WTC11 (cell line): ENCODE data around the gene ADGRG7.

ENCODE experiments used
- CDX4 ChIP-seq: fragments of 250-450 bp; sonication (Bioruptor Pico); IDR thresholded peaks from 2 replicates; pipeline ENCODE4 v1.9.0; 2021; ENCODE audit warnings: moderate library complexity, mild to moderate bottlenecking, inconsistent platforms, borderline replicate concordance
- CREB1 ChIP-seq: sonication (generic); formaldehyde crosslinking; IDR thresholded peaks from 2 replicates; pipeline ENCODE4 v1.8.0; 2023; ENCODE audit warnings: mild to moderate bottlenecking, missing genetic modification reagents
- ESRRA ChIP-seq: sonication (generic); formaldehyde crosslinking; IDR thresholded peaks from 2 replicates; pipeline ENCODE4 v1.8.1; 2022; ENCODE audit warnings: mild to moderate bottlenecking, missing genetic modification reagents, borderline replicate concordance
- KAT7 ChIP-seq: sonication (generic); formaldehyde crosslinking; IDR thresholded peaks from 2 replicates; pipeline ENCODE4 v1.8.1; 2023; ENCODE audit warnings: missing genetic modification reagents, mild to moderate bottlenecking, borderline replicate concordance
- ZNF121 ChIP-seq: sonication (generic); formaldehyde crosslinking; IDR thresholded peaks from 2 replicates; pipeline ENCODE4 v1.8.0; 2023; ENCODE audit warnings: missing genetic modification reagents
- TF ChIP-seq, protein P1 (sequence below): fragments of 200-600 bp; IDR thresholded peaks from 2 replicates; pipeline ENCODE4 v1.8.0; 2022; ENCODE audit warnings: antibody characterized with exemption
- TF ChIP-seq, protein P2 (sequence below): sonication (generic); formaldehyde crosslinking; IDR thresholded peaks from 2 replicates; pipeline ENCODE4 v1.8.0; 2022; ENCODE audit warnings: mild to moderate bottlenecking, missing genetic modification reagents

DNA sequence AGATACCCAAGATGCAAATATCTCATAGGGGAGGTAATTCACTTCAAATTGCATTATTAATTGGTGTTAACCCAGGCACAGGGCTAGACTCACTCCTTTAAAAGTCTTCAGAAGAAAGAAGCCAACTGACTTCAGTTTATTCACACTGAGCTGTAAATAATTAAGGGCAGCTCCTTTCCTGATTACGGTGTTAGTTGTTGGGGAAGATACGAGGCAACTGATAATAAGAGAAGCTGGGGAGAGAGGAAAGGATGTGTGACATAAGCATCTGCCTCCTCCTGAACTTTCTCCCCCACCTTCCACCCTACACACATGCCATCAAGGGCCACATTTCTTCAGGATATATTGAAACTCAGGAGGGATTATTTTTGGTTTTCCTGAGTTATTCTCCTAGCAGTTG, 47.5 kb downstream of the ADGRG7 start:
- TF ChIP-seq, protein P1, sequence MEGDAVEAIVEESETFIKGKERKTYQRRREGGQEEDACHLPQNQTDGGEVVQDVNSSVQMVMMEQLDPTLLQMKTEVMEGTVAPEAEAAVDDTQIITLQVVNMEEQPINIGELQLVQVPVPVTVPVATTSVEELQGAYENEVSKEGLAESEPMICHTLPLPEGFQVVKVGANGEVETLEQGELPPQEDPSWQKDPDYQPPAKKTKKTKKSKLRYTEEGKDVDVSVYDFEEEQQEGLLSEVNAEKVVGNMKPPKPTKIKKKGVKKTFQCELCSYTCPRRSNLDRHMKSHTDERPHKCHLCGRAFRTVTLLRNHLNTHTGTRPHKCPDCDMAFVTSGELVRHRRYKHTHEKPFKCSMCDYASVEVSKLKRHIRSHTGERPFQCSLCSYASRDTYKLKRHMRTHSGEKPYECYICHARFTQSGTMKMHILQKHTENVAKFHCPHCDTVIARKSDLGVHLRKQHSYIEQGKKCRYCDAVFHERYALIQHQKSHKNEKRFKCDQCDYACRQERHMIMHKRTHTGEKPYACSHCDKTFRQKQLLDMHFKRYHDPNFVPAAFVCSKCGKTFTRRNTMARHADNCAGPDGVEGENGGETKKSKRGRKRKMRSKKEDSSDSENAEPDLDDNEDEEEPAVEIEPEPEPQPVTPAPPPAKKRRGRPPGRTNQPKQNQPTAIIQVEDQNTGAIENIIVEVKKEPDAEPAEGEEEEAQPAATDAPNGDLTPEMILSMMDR: no peak
- no peak for TF ChIP-seq ZNF121 (CRISPR knock-in tag)
- no peak for TF ChIP-seq CDX4 (CRISPR knock-in tag)
- TF ChIP-seq ESRRA (CRISPR knock-in tag): no peak
- TF ChIP-seq, protein P2, sequence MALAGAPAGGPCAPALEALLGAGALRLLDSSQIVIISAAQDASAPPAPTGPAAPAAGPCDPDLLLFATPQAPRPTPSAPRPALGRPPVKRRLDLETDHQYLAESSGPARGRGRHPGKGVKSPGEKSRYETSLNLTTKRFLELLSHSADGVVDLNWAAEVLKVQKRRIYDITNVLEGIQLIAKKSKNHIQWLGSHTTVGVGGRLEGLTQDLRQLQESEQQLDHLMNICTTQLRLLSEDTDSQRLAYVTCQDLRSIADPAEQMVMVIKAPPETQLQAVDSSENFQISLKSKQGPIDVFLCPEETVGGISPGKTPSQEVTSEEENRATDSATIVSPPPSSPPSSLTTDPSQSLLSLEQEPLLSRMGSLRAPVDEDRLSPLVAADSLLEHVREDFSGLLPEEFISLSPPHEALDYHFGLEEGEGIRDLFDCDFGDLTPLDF: no peak
- TF ChIP-seq CREB1 (CRISPR knock-in tag): no peak
- no peak for TF ChIP-seq KAT7 (CRISPR knock-in tag)
